GM10266 (cell line): ENCODE data around the gene DCTD.
A peak's percentile ranks its signal among the peaks of the same experiment; 100 is the strongest.

ENCODE experiments used
- DNase-seq: peaks from one replicate; pipeline ENCODE4 v3.0.0; 2012; ENCODE audit errors: extremely low spot score
- TF ChIP-seq, protein P1 (sequence below): IDR thresholded peaks from 2 replicates; pipeline ENCODE4 v1.5.1; 2012; ENCODE audit warnings: mild to moderate bottlenecking, low read depth; ENCODE audit not compliant: control insufficient read depth, insufficient read depth; ENCODE audit errors: missing control alignments

DCTD gene

DNA sequence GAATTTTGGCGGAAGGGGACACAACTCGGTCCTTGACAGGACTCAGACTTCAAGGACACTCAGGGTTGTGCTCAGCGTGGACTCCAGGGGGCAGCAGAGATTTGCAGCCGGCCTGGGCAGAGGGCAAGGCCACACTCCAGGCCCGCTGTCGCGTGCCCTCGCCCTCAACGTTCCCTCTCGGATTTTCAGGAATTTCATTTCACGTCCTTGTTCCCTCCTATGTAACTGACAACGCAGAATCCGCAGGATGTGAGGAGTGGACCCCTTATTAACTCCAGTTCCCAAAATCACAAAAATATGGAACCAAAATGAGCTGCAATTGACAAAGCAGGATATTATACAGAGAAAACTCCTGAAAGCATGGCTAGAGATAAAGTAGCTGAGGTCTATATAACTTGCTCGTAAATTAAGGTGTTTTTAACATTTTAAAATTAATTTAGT, 21.0 kb upstream of the DCTD start:
- TF ChIP-seq, protein P1, sequence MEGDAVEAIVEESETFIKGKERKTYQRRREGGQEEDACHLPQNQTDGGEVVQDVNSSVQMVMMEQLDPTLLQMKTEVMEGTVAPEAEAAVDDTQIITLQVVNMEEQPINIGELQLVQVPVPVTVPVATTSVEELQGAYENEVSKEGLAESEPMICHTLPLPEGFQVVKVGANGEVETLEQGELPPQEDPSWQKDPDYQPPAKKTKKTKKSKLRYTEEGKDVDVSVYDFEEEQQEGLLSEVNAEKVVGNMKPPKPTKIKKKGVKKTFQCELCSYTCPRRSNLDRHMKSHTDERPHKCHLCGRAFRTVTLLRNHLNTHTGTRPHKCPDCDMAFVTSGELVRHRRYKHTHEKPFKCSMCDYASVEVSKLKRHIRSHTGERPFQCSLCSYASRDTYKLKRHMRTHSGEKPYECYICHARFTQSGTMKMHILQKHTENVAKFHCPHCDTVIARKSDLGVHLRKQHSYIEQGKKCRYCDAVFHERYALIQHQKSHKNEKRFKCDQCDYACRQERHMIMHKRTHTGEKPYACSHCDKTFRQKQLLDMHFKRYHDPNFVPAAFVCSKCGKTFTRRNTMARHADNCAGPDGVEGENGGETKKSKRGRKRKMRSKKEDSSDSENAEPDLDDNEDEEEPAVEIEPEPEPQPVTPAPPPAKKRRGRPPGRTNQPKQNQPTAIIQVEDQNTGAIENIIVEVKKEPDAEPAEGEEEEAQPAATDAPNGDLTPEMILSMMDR = peak; percentile 93

DNA sequence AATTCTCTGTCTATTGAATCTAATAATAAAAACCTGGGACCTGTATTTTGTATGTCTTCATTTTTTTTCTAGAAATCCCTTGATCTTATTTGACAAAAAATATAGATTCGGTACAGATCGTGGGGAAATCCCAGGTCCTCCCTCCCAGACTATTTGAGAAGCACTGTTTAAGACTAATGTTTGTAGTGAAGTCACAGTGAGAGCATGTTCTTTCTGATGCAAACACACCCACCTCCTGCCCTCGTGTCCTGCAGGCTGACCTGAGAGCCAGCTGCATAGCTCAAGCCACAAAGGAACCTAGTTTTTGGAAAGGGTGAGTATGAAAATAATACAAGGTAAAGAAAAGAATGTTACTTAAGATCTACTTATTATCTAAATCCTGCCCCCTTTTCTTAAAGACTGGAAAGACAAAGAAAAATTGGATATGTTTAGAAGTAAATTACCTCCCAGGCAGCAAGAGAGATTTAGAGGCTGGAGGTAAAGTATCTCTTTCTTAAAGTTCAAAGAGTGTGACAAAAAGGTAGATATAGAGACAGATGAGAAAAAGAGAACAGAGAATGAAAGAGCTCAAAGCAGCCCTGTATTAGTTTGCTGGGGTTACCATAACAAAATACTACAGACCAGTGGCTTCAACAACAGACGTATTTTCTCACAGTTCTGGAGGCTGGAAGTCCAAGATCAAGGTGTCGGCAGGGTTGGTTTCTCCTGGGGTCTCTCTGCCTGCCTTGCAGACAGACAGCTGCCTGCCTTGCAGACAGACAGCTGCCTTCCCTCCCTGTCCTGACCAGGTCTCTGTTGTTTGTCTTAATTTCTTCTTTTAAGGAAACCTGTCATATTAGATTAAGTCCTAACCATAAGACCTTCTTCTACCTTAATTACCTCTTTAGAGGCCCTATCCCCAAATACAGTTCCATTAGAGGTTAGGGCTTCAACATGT, 20.4 kb upstream of the DCTD start:
- TF ChIP-seq, protein P1 = no peak
- no peak for DNase-seq

More for the DNA sequence above, 21.0 kb upstream of the DCTD start:
- peak; percentile 68 for DNase-seq

DNA sequence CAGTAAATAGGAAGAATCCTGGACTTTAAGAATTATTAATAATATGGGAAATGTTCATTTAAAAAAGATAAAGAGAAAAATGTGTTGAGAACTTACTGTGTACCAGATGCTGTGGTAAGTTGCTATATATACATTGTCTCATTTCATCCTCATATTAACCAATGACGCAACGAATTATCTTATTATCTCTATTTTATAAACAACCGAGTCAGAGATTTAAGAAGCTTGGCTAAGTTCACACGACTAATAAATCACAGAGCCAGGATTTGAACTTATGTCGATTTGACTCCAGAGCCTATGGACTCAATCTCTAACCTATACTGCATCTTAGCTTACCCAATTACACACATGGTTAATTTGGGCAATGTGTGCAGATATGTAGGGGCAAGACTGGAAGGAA, 15.5 kb upstream of the DCTD start:
- DNase-seq = no peak
- TF ChIP-seq, protein P1 = no peak

DNA sequence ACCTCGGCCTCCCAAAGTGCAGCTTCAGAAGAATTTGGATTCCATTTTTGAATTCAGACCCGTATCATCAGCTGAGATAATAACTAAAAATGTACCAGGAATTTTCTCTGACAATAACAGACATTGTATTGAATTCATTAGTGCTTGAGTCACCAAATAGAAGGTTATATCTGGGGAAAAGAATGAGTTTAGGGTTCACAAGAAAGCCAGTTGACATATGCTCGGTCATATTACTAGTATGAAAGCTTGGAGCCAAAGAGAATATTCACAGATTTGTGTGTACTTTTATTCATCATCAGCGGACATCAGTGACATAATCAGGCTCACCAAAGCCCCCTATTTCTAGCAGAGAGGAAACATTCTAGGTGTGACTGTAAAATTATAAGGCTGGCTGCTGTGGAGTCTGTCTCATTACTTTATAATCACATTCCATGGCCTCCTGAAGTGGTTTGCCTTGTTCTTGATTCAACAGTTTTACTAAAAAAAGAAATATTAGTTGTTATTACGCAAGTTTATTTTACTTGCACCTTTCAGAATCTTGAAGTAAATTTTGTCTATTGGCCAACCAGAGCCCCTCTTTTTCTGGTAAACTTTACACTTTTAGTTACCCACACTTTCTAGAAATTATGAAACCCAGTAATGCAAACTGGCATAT, 14.6 kb upstream of the DCTD start:
- TF ChIP-seq, protein P1 = no peak
- DNase-seq = no peak

DNA sequence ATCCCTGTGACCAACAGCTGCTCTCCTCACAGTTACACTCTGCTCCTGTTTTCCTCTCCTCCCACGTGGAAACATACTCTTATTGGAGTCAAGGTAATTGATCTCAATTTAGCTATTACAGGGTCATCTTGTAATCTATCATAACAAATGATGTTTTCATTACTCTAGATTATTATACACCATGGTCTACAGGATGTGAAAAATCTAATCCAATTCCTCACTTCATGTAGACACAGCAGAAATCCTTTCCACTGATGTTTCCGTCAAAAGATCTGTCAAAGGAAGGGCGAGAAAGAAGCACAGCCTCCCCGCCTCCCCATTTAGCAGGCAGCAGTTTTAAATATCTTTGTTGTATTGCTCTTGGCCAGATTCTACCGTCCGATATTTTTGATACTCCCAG, 13.7 kb upstream of the DCTD start:
- TF ChIP-seq, protein P1 = no peak
- no peak for DNase-seq

DNA sequence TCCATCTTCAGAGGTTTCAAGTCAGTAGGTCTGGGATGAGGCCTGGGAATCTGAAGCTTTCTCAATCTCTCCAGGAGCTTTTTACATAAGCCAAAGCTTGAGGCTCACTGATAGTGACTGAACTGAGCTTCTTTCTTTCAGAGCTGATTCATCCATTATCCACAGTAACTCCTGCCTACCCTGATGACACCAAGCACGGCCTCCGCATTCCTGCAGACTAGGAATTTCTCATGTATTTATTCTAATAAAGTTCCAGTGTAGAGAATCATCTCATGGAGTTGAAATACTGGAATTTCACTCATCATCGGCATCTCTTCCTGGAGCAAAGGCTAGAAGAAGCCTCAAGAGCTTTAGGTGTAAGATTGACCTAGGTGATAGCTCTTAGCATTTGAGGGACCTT, 12.1 kb upstream of the DCTD start:
- TF ChIP-seq, protein P1 = no peak
- no peak for DNase-seq

DNA sequence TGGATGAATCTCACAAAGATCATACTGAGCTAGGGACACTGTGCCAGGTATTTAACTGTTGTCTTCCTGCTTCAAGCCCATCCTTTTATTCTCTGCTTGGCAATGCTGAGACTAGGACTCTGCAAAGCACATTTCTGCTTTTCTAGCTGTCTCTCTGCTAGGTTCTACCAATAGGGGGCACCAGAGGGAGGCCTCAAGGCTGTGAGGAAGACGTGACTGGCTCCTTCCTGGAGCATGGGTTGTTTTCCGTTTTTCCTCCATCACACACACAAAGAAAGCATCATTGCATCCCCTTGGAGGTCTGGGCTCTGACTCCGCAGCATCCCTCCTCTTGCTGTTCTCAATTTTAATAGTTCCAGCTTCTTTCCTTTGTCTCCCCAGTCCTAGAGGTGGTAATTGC, 10.9 kb upstream of the DCTD start:
- TF ChIP-seq, protein P1 = peak; percentile 12
- no peak for DNase-seq
